Measurements from ENCODE around the gene SMARCC2.

DNA sequence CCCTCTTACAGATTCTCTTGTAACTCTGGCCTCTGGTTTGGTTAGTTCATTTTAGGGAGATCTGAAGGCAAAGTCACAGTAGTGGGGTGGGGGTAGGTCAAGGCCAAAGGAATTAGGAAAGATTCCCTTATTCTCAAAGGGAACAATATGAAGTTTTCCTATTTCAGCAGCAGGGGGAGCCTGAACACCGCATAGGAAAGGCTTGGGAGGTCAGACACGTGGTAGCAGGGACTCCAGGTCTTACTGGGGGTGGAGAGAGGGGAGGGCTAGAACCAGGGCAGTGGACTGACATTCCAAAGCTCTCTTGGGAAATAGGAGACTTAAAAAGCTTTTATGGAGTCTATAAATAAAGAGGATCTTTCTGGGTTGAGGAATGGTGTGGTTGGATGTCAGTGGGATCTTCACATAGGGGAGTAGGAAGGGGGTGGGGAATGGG, 69.9 kb downstream of the SMARCC2 start:
- TF ChIP-seq, protein P1, sequence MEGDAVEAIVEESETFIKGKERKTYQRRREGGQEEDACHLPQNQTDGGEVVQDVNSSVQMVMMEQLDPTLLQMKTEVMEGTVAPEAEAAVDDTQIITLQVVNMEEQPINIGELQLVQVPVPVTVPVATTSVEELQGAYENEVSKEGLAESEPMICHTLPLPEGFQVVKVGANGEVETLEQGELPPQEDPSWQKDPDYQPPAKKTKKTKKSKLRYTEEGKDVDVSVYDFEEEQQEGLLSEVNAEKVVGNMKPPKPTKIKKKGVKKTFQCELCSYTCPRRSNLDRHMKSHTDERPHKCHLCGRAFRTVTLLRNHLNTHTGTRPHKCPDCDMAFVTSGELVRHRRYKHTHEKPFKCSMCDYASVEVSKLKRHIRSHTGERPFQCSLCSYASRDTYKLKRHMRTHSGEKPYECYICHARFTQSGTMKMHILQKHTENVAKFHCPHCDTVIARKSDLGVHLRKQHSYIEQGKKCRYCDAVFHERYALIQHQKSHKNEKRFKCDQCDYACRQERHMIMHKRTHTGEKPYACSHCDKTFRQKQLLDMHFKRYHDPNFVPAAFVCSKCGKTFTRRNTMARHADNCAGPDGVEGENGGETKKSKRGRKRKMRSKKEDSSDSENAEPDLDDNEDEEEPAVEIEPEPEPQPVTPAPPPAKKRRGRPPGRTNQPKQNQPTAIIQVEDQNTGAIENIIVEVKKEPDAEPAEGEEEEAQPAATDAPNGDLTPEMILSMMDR (IDR thresholded peaks at IDR 0.05) = peak in 5 of 7 experiments; percentile 44 to 93 (median 76)
- TF ChIP-seq POLR2AphosphoS5 (IDR thresholded peaks at IDR 0.05) = peak in 2 of 3 donors; percentile 69 to 82
- TF ChIP-seq POLR2A (IDR thresholded peaks at IDR 0.05) = no peak

Measured in stomach (tissue), 4 donors.